A549 (cell line): Measurements from ENCODE around the gene ZNF507. TPM values are rescaled to one million over a fixed set of nuclear protein-coding genes. Genes with fewer than 3 reads are reported as not detected.

ENCODE experiments used
- ATAC-seq, 2 experiments: fragments of 200-7000 bp in 1 of 2; fragments of >200 bp in 1 of 2; cut with Nextera tagmentation in 1 of 2; cut with Tn5 transposase in 1 of 2; 3 replicates each; pipeline versions ENCODE4 v1.8.0 to v1.9.1; 2018 to 2020; ENCODE audit warnings: mild to moderate bottlenecking in 1 of 2, moderate library complexity in 1 of 2
- CTCF ChIA-PET: fragments of 300-600 bp; sonication (Branson Sonifier 250); formaldehyde crosslinking; extraction: SDS; loops from one replicate; lab custom pipeline; 2021; ENCODE audit warnings: antibody characterized with exemption, inconsistent platforms; lab: Yijun Ruan, JAX
- POLR2A ChIA-PET: fragments of 350-600 bp; formaldehyde crosslinking; extraction: SDS; loops from one replicate; lab custom pipeline; 2021; ENCODE audit warnings: antibody characterized with exemption, inconsistent platforms; lab: Yijun Ruan, JAX
- DNase-seq, 2 experiments: peaks; one replicate each; pipeline versions ENCODE4 v3.0.0 to v3.0.0-alpha.2; 2011 to 2016; ENCODE audit warnings: low read depth in 1 of 2, low spot score in 1 of 2
- FAIRE-seq: peaks from 2 replicates; lab custom pipeline; 2011; peaks lifted over from hg19 to GRCh38; lab: Jason Lieb, UNC
- H3K27ac ChIP-seq, 2 experiments: fragments of >200 bp; sonication (Bioruptor Twin); formaldehyde crosslinking; 3 replicates each; pipeline ENCODE4 v1.5.1; 2016 to 2017
- H3K4me1 ChIP-seq: fragments of >200 bp; sonication (Bioruptor Twin); formaldehyde crosslinking; 3 replicates; pipeline ENCODE4 v1.6.1; 2016
- H3K4me2 ChIP-seq: fragments of >200 bp; sonication (Bioruptor Twin); formaldehyde crosslinking; 3 replicates; pipeline ENCODE4 v1.6.1; 2016
- H3K4me3 ChIP-seq: fragments of >200 bp; sonication (Bioruptor Twin); formaldehyde crosslinking; 3 replicates; pipeline ENCODE4 v1.5.1; 2016
- H3K9me3 ChIP-seq: fragments of >200 bp; sonication (Bioruptor Twin); formaldehyde crosslinking; 3 replicates; pipeline ENCODE4 v1.6.1; 2016
- CEBPB ChIP-seq, 2 experiments: fragments of >200 bp in 1 of 2; sonication (Bioruptor Twin) in 1 of 2; formaldehyde crosslinking in 1 of 2; IDR thresholded peaks; 2 replicates each; pipeline ENCODE4 v1.6.1; 2012 to 2016
- CHD2 ChIP-seq: fragments of 150-350 bp; IDR thresholded peaks from 2 replicates; pipeline ENCODE4 v1.6.1; 2014; ENCODE audit warnings: low read length; ENCODE audit not compliant: partially characterized antibody
- EHMT2 ChIP-seq: fragments of 200-600 bp; sonication (generic); IDR thresholded peaks from 2 replicates; pipeline ENCODE4 v1.6.1; 2016; ENCODE audit warnings: antibody characterized with exemption, low read depth, mild to moderate bottlenecking, moderate library complexity
- EP300 ChIP-seq, 2 experiments: fragments of >200 bp; sonication (Bioruptor Twin); formaldehyde crosslinking; IDR thresholded peaks; 2 replicates in 1 of 2; 3 replicates in 1 of 2; pipeline ENCODE4 v1.6.1; 2016 to 2017
- ESRRA ChIP-seq: fragments of 150-350 bp; IDR thresholded peaks from 2 replicates; pipeline ENCODE4 v1.6.1; 2014; ENCODE audit warnings: mild to moderate bottlenecking, low read length, borderline replicate concordance
- FOXS1 ChIP-seq: fragments of 250-450 bp; sonication (Bioruptor Pico); IDR thresholded peaks from 2 replicates; pipeline ENCODE4 v1.5.0; 2020; ENCODE audit warnings: mild to moderate bottlenecking, moderate library complexity
- GATA3 ChIP-seq: IDR thresholded peaks from 2 replicates; pipeline ENCODE4 v1.6.1; 2012; ENCODE audit warnings: borderline replicate concordance
- HDAC2 ChIP-seq: fragments of 200-600 bp; sonication (generic); IDR thresholded peaks from 2 replicates; pipeline ENCODE4 v1.6.1; 2016
- HEYL ChIP-seq: fragments of 250-450 bp; sonication (Bioruptor Pico); IDR thresholded peaks from 2 replicates; pipeline ENCODE4 v1.8.0; 2021; ENCODE audit warnings: mild to moderate bottlenecking, moderate library complexity
- HOXB13 ChIP-seq: fragments of 250-450 bp; sonication (Bioruptor Pico); IDR thresholded peaks from 2 replicates; pipeline ENCODE4 v1.5.0; 2020; ENCODE audit warnings: low read depth, mild to moderate bottlenecking, moderate library complexity
- JUN ChIP-seq, 2 experiments: fragments of >200 bp; sonication (Bioruptor Twin); formaldehyde crosslinking; IDR thresholded peaks; 2 replicates in 1 of 2; 3 replicates in 1 of 2; pipeline ENCODE4 v1.6.1; 2016 to 2017
- JUNB ChIP-seq: fragments of >200 bp; sonication (Bioruptor Twin); formaldehyde crosslinking; IDR thresholded peaks from 2 replicates; pipeline ENCODE4 v1.6.1; 2016
- KDM5A ChIP-seq: fragments of 200-600 bp; sonication (generic); IDR thresholded peaks from 2 replicates; pipeline ENCODE4 v1.6.1; 2016; ENCODE audit warnings: antibody characterized with exemption, mild to moderate bottlenecking
- MAFK ChIP-seq: fragments of 450-650 bp; IDR thresholded peaks from 2 replicates; pipeline ENCODE4 v1.6.1; 2014; ENCODE audit not compliant: partially characterized antibody
- MAZ ChIP-seq: fragments of 150-350 bp; IDR thresholded peaks from 2 replicates; pipeline ENCODE4 v1.6.1; 2014; ENCODE audit warnings: antibody characterized with exemption, low read depth, low read length, borderline replicate concordance
- MYC ChIP-seq: IDR thresholded peaks from 2 replicates; pipeline ENCODE4 v1.6.1; 2012; ENCODE audit warnings: mild to moderate bottlenecking, inconsistent platforms, low read length, improper control_type of control experiment, borderline replicate concordance
- NR3C1 ChIP-seq: fragments of >200 bp; sonication (Bioruptor Twin); formaldehyde crosslinking; IDR thresholded peaks from 3 replicates; pipeline ENCODE4 v1.6.1; 2017
- POLR2A ChIP-seq: IDR thresholded peaks from 2 replicates; pipeline ENCODE4 v1.6.1; 2012; ENCODE audit warnings: mild to moderate bottlenecking, low read length
- TP53 ChIP-seq: fragments of 250-450 bp; sonication (Bioruptor Pico); IDR thresholded peaks from 2 replicates; pipeline ENCODE4 v1.5.0; 2021; ENCODE audit warnings: mild to moderate bottlenecking, moderate library complexity
- ZNF302 ChIP-seq: fragments of 250-450 bp; sonication (Bioruptor Pico); IDR thresholded peaks from 2 replicates; pipeline ENCODE4 v1.9.0; 2021; ENCODE audit warnings: inconsistent platforms, mild to moderate bottlenecking, moderate library complexity
- WGBS: methylation state at CpG from one replicate; pipeline ENCODE4 v1.1.6; 2017; ENCODE audit errors: missing lambda C conversion rate; 5-methylcytosine and 5-hydroxymethylcytosine counted together
- polyA plus RNA-seq, 4 experiments: library from polyadenylated mRNA; depleted of rRNA in 3 of 4; stranded (reverse); fragments of >200 nt; fragmentation: RNase III in 1 of 4; extraction: RNeasy Plus Mini Kit Qiagen cat#74134 plus additional on column Dnase treatment in 1 of 4; gene quantifications; 2 replicates in 3 of 4; 3 replicates in 1 of 4; pipeline ENCODE4 v1.2.3, GENCODE V29; 2011 to 2017
- TF ChIP-seq, protein P1 (sequence below): fragments of >200 bp; sonication (Bioruptor Twin); formaldehyde crosslinking; IDR thresholded peaks from 2 replicates; pipeline ENCODE4 v1.6.1; 2016
- TF ChIP-seq, protein P2 (sequence below): fragments of 450-650 bp; IDR thresholded peaks from 2 replicates; pipeline ENCODE4 v1.6.1; 2014; ENCODE audit warnings: antibody characterized with exemption
- TF ChIP-seq, protein P3 (sequence below): IDR thresholded peaks from 2 replicates; pipeline ENCODE4 v1.6.1; 2012

ZNF507 gene
- polyA plus RNA-seq, 2 of the 4 experiments (the other 2 are of a cell fraction): 14.6 to 49.8 TPM

DNA sequence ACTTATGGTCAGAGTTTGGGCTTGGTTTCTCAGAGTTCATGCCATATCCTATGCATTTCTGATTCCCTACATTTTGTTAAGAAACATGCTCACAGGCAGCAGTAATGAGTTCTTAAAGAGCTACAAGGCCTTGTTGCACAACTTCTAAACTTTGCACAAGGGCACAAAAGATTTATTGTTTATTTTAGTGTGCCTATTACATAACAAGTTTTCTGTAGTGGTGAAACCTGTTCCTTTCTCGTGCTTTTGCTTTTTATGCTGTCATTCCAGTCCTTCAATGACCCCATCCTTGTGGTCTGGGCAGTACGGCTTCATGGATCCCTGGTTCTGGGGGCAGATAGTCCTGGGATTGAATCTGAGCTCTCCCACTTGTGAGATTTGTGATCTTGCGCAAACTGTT lies 17.8 kb downstream of the ZNF507 start:
- TF ChIP-seq POLR2A (no peak), CEBPB (IDR thresholded peaks at IDR 0.05) (peak; percentile 89 to 91), EP300 (IDR thresholded peaks at IDR 0.05) (peak; percentile 5 to 21; a peak in 1 of 5 replicates), NR3C1 (no peak), FOXS1 (CRISPR knock-in tag) (no peak), MAFK (no peak), MAZ (no peak), GATA3 (peak; percentile 17; the same call in 1 of the 2 replicates), JUNB (no peak), HEYL (CRISPR knock-in tag) (no peak), EHMT2 (no peak), ESRRA (no peak), TP53 (CRISPR knock-in tag) (no peak)
- TF ChIP-seq, protein P1, sequence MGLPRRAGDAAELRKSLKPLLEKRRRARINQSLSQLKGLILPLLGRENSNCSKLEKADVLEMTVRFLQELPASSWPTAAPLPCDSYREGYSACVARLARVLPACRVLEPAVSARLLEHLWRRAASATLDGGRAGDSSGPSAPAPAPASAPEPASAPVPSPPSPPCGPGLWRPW: peak; percentile 49; the same call in 1 of the 2 replicates
- TF ChIP-seq, protein P2, sequence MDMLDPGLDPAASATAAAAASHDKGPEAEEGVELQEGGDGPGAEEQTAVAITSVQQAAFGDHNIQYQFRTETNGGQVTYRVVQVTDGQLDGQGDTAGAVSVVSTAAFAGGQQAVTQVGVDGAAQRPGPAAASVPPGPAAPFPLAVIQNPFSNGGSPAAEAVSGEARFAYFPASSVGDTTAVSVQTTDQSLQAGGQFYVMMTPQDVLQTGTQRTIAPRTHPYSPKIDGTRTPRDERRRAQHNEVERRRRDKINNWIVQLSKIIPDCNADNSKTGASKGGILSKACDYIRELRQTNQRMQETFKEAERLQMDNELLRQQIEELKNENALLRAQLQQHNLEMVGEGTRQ: no peak
- H3K9me3 ChIP-seq: no peaks in the 10 kb centered on the region
- peaks cover 33% of the 10 kb centered on the region for H3K4me1 ChIP-seq
- 62% methylated on average over 3 of the region's 3 CpGs for WGBS
- no peak overlapping the region for H3K4me3 ChIP-seq
- DNase-seq: peak in 1 of 2 experiments; percentile 65
- peak; percentile 12 to 42; a peak in 4 of 6 replicates for ATAC-seq
- ChIA-PET POLR2A (interaction anchor here (1.5 kb wide), 1 partner anchor 17 kb away, joined by 6 read pairs; the partner anchor contains the start of gene ZNF507), CTCF (interaction anchor here (0.7 to 2.7 kb wide), 8 partner anchors 10 to 106 kb away, joined by 3 to 22 read pairs (median 8); partner anchors contain the start of gene ZNF507)
- H3K4me2 ChIP-seq: peak overlapping the region; percentile 44
- H3K27ac ChIP-seq: peak overlapping the region; percentile 45 to 50; a peak in 5 of 6 replicates
- peak; percentile 99 for FAIRE-seq

DNA sequence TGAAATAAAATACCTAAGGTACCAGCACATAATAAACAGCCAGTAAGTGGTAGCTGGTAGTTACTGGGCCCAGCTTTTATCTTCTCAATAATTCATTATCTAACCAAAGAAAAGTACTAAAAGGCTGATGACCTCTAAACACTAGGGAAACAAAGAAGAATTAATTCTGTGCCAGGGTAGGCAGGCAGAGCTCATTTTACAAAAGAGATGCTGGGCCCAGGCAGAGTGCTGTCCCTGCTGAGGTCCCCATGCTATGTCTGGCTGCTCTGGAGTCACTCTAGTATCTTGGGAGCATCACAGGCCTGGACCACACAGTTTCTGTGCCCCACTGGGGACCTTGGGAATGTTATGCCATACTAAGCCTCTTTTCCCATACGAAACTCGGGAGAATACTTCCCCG lies 18.2 kb downstream of the ZNF507 start:
- DNase-seq: no peak
- Histone ChIP-seq H3K9me3 (no peaks in the 10 kb centered on the region), H3K4me2 (peak overlapping the region; percentile 44), H3K27ac (peak overlapping the region; percentile 45 to 50; a peak in 5 of 6 replicates), H3K4me1 (peaks cover 37% of the 10 kb centered on the region), H3K4me3 (no peak overlapping the region)
- whole genome bisulfite sequencing: 96% methylated on average over 3 of the region's 3 CpGs
- peak; percentile 31; a peak in 3 of 6 replicates for ATAC-seq
- TF ChIP-seq MAFK (no peak), EP300 (IDR thresholded peaks at IDR 0.05) (0 out of 5 replicates have a peak, but pooled peaks of 1 of the 2 experiments have one; percentile 7)
- ChIA-PET CTCF (interaction anchor here (0.7 to 2.7 kb wide), 8 partner anchors 11 to 106 kb away, joined by 3 to 22 read pairs (median 8); partner anchors contain the start of gene ZNF507), POLR2A (interaction anchor here (1.5 kb wide), 1 partner anchor 18 kb away, joined by 6 read pairs; the partner anchor contains the start of gene ZNF507)
- FAIRE-seq: no peak

DNA sequence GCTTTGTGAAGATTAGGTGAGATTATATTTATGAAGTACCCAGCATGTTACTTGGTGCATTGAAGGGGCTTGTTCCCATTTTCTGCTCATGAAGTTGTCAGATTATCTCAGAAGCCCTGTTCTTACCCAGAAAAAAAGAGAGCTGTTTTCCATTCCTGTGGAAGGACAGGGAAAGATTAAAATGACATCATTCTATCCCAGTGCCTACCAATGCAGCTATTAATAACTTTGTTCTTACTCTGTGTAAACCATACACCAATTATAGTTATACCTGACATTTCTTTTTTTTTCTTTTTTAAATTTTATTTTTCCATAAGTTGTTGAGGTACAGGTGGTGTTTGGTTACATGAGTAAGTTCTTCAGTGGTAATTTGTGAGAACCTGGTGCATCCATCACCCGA lies 18.6 kb downstream of the ZNF507 start:
- FAIRE-seq: no peak
- Histone ChIP-seq H3K4me2 (no peak overlapping the region), H3K27ac (peak overlapping the region; percentile 45 to 50; a peak in 4 of 6 replicates)

More for the DNA sequence above, 18.6 kb downstream of the ZNF507 start:
- POLR2A ChIA-PET: interaction anchor here (0.7 to 1.5 kb wide), 2 partner anchors 18 to 41 kb away, joined by 3 to 6 read pairs; partner anchors contain the start of genes DPY19L3 and ZNF507
- WGBS: 95% methylated on average over 1 of the region's 1 CpG
- H3K4me1 ChIP-seq: peaks cover 41% of the 10 kb centered on the region
- TF ChIP-seq HDAC2 (no peak), POLR2A (no peak), JUN (IDR thresholded peaks at IDR 0.05) (no peak), MAZ (no peak), EP300 (IDR thresholded peaks at IDR 0.05) (no peak), MYC (no peak), CHD2 (no peak), TP53 (CRISPR knock-in tag) (no peak), HOXB13 (CRISPR knock-in tag) (no peak), KDM5A (no peak), NR3C1 (no peak), ZNF302 (CRISPR knock-in tag) (no peak)
- TF ChIP-seq, protein P3, sequence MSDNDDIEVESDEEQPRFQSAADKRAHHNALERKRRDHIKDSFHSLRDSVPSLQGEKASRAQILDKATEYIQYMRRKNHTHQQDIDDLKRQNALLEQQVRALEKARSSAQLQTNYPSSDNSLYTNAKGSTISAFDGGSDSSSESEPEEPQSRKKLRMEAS: no peak
- TF ChIP-seq, all 56 proteins: peak for 0
- CTCF ChIA-PET: interaction anchor here (0.6 to 2.7 kb wide), 6 partner anchors 11 to 201 kb away, joined by 3 to 22 read pairs (median 6); partner anchors contain the start of gene ZNF507
- DNase-seq: no peak
- Histone ChIP-seq H3K4me3 (no peak overlapping the region), H3K9me3 (no peaks in the 10 kb centered on the region)
- no peak for ATAC-seq
